Femur (tissue), 1 donor: ENCODE data around the gene PRDM16.

Experiments
- DNase-seq: peaks from one replicate; pipeline ENCODE4 v3.0.0-alpha.2; 2017

Gene PRDM16

GRCh38 chr1:3056641-3057040, 12.4 kb upstream of the PRDM16 start:
- DNase-seq = no peak

GRCh38 chr1:3058263-3059030, 10.6 kb upstream of the PRDM16 start:
- DNase-seq = no peak

- peak; percentile 17 for DNase-seq
These were observed 8.9 kb upstream of the PRDM16 start for GRCh38 chr1:3060127-3060526.

GRCh38 chr1:3060601-3061551, 8.1 kb upstream of the PRDM16 start:
- peak; percentile 17 for DNase-seq

GRCh38 chr1:3061566-3061965, 7.4 kb upstream of the PRDM16 start:
- peak; percentile 17 for DNase-seq

- DNase-seq = peak; percentile 11
These were observed 6.9 kb upstream of the PRDM16 start for GRCh38 chr1:3061981-3062615.

GRCh38 chr1:3062616-3063378, 6.2 kb upstream of the PRDM16 start:
- DNase-seq = peak; percentile 18

- DNase-seq = peak; percentile 22
These were observed 5.4 kb upstream of the PRDM16 start for GRCh38 chr1:3063379-3064295.

GRCh38 chr1:3064296-3064850, 4.6 kb upstream of the PRDM16 start:
- DNase-seq = peak; percentile 11

- peak; percentile 12 for DNase-seq
These were observed 4.1 kb upstream of the PRDM16 start for GRCh38 chr1:3064901-3065300.

GRCh38 chr1:3065396-3065795, 3.6 kb upstream of the PRDM16 start:
- peak; percentile 13 for DNase-seq

GRCh38 chr1:3065797-3066196, 3.2 kb upstream of the PRDM16 start:
- DNase-seq = no peak

GRCh38 chr1:3066250-3066711, 2.7 kb upstream of the PRDM16 start:
- peak; percentile 29 for DNase-seq

GRCh38 chr1:3066826-3067225, 2.2 kb upstream of the PRDM16 start:
- peak; percentile 17 for DNase-seq

GRCh38 chr1:3067301-3067670, 1.7 kb upstream of the PRDM16 start:
- DNase-seq = peak; percentile 12

- peak; percentile 21 for DNase-seq
These were observed 1.1 kb upstream of the PRDM16 start for GRCh38 chr1:3067671-3068563.

- DNase-seq = peak; percentile 76
These were observed 697 bp downstream of the PRDM16 start for GRCh38 chr1:3069491-3070308.

GRCh38 chr1:3070309-3070643, 1.3 kb downstream of the PRDM16 start:
- DNase-seq = no peak
